SK-N-SH (cell line): ENCODE data around the gene MEGF10. TPM values are rescaled to one million over a fixed set of nuclear protein-coding genes. Genes with fewer than 3 reads are reported as not detected.

Experiments used
- CTCF ChIA-PET: fragments of 300-600, 350-600 bp; formaldehyde crosslinking; extraction: SDS; loops from one replicate; lab custom pipeline; 2021; lab: Yijun Ruan, JAX
- POLR2A ChIA-PET: fragments of 350-600 bp; sonication (Branson Sonifier 250); formaldehyde crosslinking; extraction: SDS; loops from one replicate; lab custom pipeline; 2020; ENCODE audit warnings: antibody characterized with exemption, inconsistent platforms; lab: Yijun Ruan, JAX
- DNase-seq: peaks from one replicate; pipeline ENCODE4 v3.0.0; 2012
- H2AFZ ChIP-seq: fragments of 200-600 bp; sonication (generic); 2 replicates; pipeline ENCODE4 v1.8.1; 2016; ENCODE audit warnings: antibody characterized with exemption, mild to moderate bottlenecking, low read depth
- H3F3A ChIP-seq: fragments of 200-600 bp; sonication (generic); replicated peaks from 2 replicates; pipeline ENCODE3; 2016; ENCODE audit warnings: antibody characterized with exemption, mild to moderate bottlenecking; ENCODE audit not compliant: insufficient read depth
- H3K27ac ChIP-seq, 2 experiments: fragments of 200-500 bp in 1 of 2; fragments of 200-600 bp in 1 of 2; sonication (Bioruptor generic) in 1 of 2; sonication (generic), shearing (Covaris generic) in 1 of 2; 2 replicates each; pipeline versions ENCODE4 v1.5.1 to v1.6.1; 2014 to 2016; ENCODE audit warnings: low read depth in 2 of 2, inconsistent platforms in 1 of 2, low read length in 1 of 2, mild to moderate bottlenecking in 1 of 2, mixed read lengths in 1 of 2
- H3K27me3 ChIP-seq: fragments of 200-600 bp; sonication (generic), shearing (Covaris generic); 2 replicates; pipeline ENCODE4 v1.6.1; 2016; ENCODE audit warnings: mixed run types; ENCODE audit not compliant: insufficient read depth
- H3K36me3 ChIP-seq, 2 experiments: fragments of 200-500 bp in 1 of 2; fragments of 200-600 bp in 1 of 2; sonication (Bioruptor generic) in 1 of 2; sonication (generic) in 1 of 2; replicated peaks in 1 of 2; 2 replicates each; pipeline versions ENCODE3 to v1.5.1; 2014 to 2016; ENCODE audit warnings: low read length in 1 of 2, mild to moderate bottlenecking in 1 of 2; ENCODE audit not compliant: insufficient read depth in 2 of 2, control insufficient read depth in 1 of 2
- H3K4me1 ChIP-seq, 2 experiments: fragments of 200-500 bp in 1 of 2; fragments of 200-600 bp in 1 of 2; sonication (Bioruptor generic) in 1 of 2; sonication (generic), shearing (Covaris generic) in 1 of 2; 2 replicates each; pipeline versions ENCODE4 v1.5.1 to v1.6.1; 2014 to 2016; ENCODE audit warnings: low read depth in 1 of 2, low read length in 1 of 2, mixed run types in 1 of 2; ENCODE audit not compliant: insufficient read depth in 2 of 2, control insufficient read depth in 1 of 2
- H3K4me2 ChIP-seq: fragments of 200-600 bp; sonication (generic), shearing (Covaris generic); 2 replicates; pipeline ENCODE4 v1.6.1; 2017; ENCODE audit warnings: mixed run types
- H3K4me3 ChIP-seq, 2 experiments: fragments of 200-500 bp in 1 of 2; fragments of 200-600 bp in 1 of 2; sonication (Bioruptor generic) in 1 of 2; sonication (generic), shearing (Covaris generic) in 1 of 2; 2 replicates each; pipeline versions ENCODE4 v1.5.1 to v1.8.1; 2014 to 2016; ENCODE audit warnings: low read depth in 2 of 2, inconsistent platforms in 1 of 2, low read length in 1 of 2, mild to moderate bottlenecking in 1 of 2, mixed read lengths in 1 of 2, moderate library complexity in 1 of 2
- H3K79me2 ChIP-seq: fragments of 200-600 bp; sonication (generic); 2 replicates; pipeline ENCODE4 v1.8.1; 2017; ENCODE audit warnings: mild to moderate bottlenecking; ENCODE audit not compliant: insufficient read depth
- H3K9ac ChIP-seq: fragments of 200-600 bp; sonication (generic); 2 replicates; pipeline ENCODE4 v1.6.1; 2017; ENCODE audit warnings: mixed run types
- H3K9me2 ChIP-seq: fragments of 200-600 bp; sonication (generic); 2 replicates; pipeline ENCODE4 v1.6.1; 2017; ENCODE audit warnings: mixed run types
- H3K9me3 ChIP-seq: fragments of 200-600 bp; sonication (generic); 2 replicates; pipeline ENCODE4 v1.6.1; 2017; ENCODE audit warnings: mixed run types, mild to moderate bottlenecking, moderate library complexity
- H4K20me1 ChIP-seq: fragments of 200-600 bp; sonication (generic); 2 replicates; pipeline ENCODE4 v1.6.1; 2017; ENCODE audit warnings: mild to moderate bottlenecking, mixed run types; ENCODE audit not compliant: insufficient read depth
- EP300 ChIP-seq, 2 experiments: IDR thresholded peaks; 2 replicates each; pipeline versions ENCODE4 v1.4.0 to v1.6.1; 2012; ENCODE audit warnings: borderline replicate concordance in 1 of 2, low read depth in 1 of 2, low read length in 1 of 2
- EZH2phosphoT487 ChIP-seq: fragments of 200-600 bp; sonication (generic); IDR thresholded peaks from 2 replicates; pipeline ENCODE4 v1.6.1; 2017; ENCODE audit warnings: low read depth, mixed run types, mild to moderate bottlenecking, antibody characterized with exemption, moderate library complexity, borderline replicate concordance
- FOSL2 ChIP-seq: IDR thresholded peaks from 2 replicates; pipeline ENCODE4 v1.4.0; 2012; ENCODE audit warnings: low read depth, mild to moderate bottlenecking, moderate library complexity, borderline replicate concordance
- FOXJ3 ChIP-seq: sonication (generic); formaldehyde crosslinking; IDR thresholded peaks from 2 replicates; pipeline ENCODE4 v1.5.1; 2020; ENCODE audit warnings: mild to moderate bottlenecking, missing genetic modification reagents
- GABPA ChIP-seq: IDR thresholded peaks from 2 replicates; pipeline ENCODE4 v1.4.0; 2012; ENCODE audit warnings: low read depth, mild to moderate bottlenecking
- GATA2 ChIP-seq: sonication (generic); formaldehyde crosslinking; IDR thresholded peaks from 2 replicates; pipeline ENCODE4 v1.5.0; 2020; ENCODE audit warnings: mild to moderate bottlenecking, missing genetic modification reagents
- MAX ChIP-seq: IDR thresholded peaks from 2 replicates; pipeline ENCODE4 v1.4.0; 2012; ENCODE audit warnings: low read depth
- MXI1 ChIP-seq: IDR thresholded peaks from 2 replicates; pipeline ENCODE4 v1.6.1; 2012; ENCODE audit warnings: mild to moderate bottlenecking, low read depth, low read length, improper control_type of control experiment
- PBX3 ChIP-seq: IDR thresholded peaks from 2 replicates; pipeline ENCODE4; 2012
- POLR2AphosphoS5 ChIP-seq: IDR thresholded peaks from 2 replicates; pipeline ENCODE4 v1.6.1; 2012; ENCODE audit warnings: low read depth, low read length
- RFX5 ChIP-seq: IDR thresholded peaks from 2 replicates; pipeline ENCODE4 v1.6.1; 2012; ENCODE audit warnings: mild to moderate bottlenecking, improper control_type of control experiment, low read length
- RXRA ChIP-seq: IDR thresholded peaks from 2 replicates; pipeline ENCODE4 v1.4.0; 2012; ENCODE audit warnings: low read depth, mild to moderate bottlenecking, borderline replicate concordance
- SIN3A ChIP-seq: IDR thresholded peaks from 2 replicates; pipeline ENCODE4 v1.6.1; 2012; ENCODE audit warnings: low read depth, mild to moderate bottlenecking, low read length, moderate library complexity, borderline replicate concordance
- SMC3 ChIP-seq: IDR thresholded peaks from 2 replicates; pipeline ENCODE4 v1.6.1; 2012; ENCODE audit warnings: low read depth, low read length, improper control_type of control experiment
- TCF12 ChIP-seq: IDR thresholded peaks from 2 replicates; pipeline ENCODE4 v1.4.0; 2012
- USF2 ChIP-seq: fragments of 150-350 bp; IDR thresholded peaks from 2 replicates; pipeline ENCODE4 v1.6.1; 2017; ENCODE audit warnings: antibody characterized with exemption, low read length, low read depth, borderline replicate concordance
- YY1 ChIP-seq: IDR thresholded peaks from 2 replicates; pipeline ENCODE4 v1.4.0; 2012; ENCODE audit warnings: low read depth, mild to moderate bottlenecking
- WGBS: methylation state at CpG from one replicate; pipeline ENCODE4 v1.1.6; 2017; ENCODE audit warnings: low lambda C conversion rate; 5-methylcytosine and 5-hydroxymethylcytosine counted together
- polyA plus RNA-seq, 3 experiments: library from polyadenylated mRNA; depleted of rRNA; stranded (reverse); fragments of >200 nt; gene quantifications; 2 replicates each; pipeline ENCODE4 v1.2.3, GENCODE V29; 2012
- TF ChIP-seq, protein P1 (sequence below): IDR thresholded peaks from 2 replicates; pipeline ENCODE4 v1.4.0; 2012; ENCODE audit warnings: low read depth, borderline replicate concordance

The MEGF10 gene
- polyA plus RNA-seq, 1 of the 3 experiments (the other 2 are of a cell fraction): 1.1 TPM

GRCh38 chr5:127305493-127305892 lies 14.9 kb downstream of the MEGF10 start:
- no peak for DNase-seq
- no peaks in the 10 kb centered on the region for H3K9me2 ChIP-seq
- H3K27me3 ChIP-seq: no peaks in the 10 kb centered on the region
- H3K36me3 ChIP-seq: no peaks in the 10 kb centered on the region
- no peak overlapping the region for H3K27ac ChIP-seq
- no peak overlapping the region for H2AFZ ChIP-seq
- no peak overlapping the region for H3K4me2 ChIP-seq
- POLR2A ChIA-PET: no interaction called here
- no peaks in the 10 kb centered on the region for H4K20me1 ChIP-seq
- CTCF ChIA-PET: interaction anchor here (3.0 to 3.2 kb wide), 2 partner anchors 8 to 187 kb away, joined by 18 to 22 read pairs; no protein-coding TSS in a partner anchor
- no peaks in the 10 kb centered on the region for H3K79me2 ChIP-seq
- H3F3A ChIP-seq: no peaks in the 10 kb centered on the region
- WGBS: 42% methylated on average over 2 of the region's 2 CpGs
- TF ChIP-seq USF2: no peak
- TF ChIP-seq TCF12: no peak
- no peak for TF ChIP-seq EP300 (IDR thresholded peaks at IDR 0.05; ENCODE audit: borderline replicate concordance in 1 of 2, low read depth in 1 of 2, low read length in 1 of 2)
- no peak for TF ChIP-seq GATA2 (CRISPR knock-in tag)
- no peak for TF ChIP-seq SMC3
- TF ChIP-seq MAX: no peak
- no peak for TF ChIP-seq PBX3
- TF ChIP-seq, protein P1, sequence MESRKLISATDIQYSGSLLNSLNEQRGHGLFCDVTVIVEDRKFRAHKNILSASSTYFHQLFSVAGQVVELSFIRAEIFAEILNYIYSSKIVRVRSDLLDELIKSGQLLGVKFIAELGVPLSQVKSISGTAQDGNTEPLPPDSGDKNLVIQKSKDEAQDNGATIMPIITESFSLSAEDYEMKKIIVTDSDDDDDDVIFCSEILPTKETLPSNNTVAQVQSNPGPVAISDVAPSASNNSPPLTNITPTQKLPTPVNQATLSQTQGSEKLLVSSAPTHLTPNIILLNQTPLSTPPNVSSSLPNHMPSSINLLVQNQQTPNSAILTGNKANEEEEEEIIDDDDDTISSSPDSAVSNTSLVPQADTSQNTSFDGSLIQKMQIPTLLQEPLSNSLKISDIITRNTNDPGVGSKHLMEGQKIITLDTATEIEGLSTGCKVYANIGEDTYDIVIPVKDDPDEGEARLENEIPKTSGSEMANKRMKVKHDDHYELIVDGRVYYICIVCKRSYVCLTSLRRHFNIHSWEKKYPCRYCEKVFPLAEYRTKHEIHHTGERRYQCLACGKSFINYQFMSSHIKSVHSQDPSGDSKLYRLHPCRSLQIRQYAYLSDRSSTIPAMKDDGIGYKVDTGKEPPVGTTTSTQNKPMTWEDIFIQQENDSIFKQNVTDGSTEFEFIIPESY: no peak
- no peak for TF ChIP-seq MXI1
- TF ChIP-seq RFX5: no peak
- H3K4me3 ChIP-seq: no peak overlapping the region
- H3K9me3 ChIP-seq: no peaks in the 10 kb centered on the region
- no peaks in the 10 kb centered on the region for H3K4me1 ChIP-seq
- H3K9ac ChIP-seq: no peak overlapping the region

DNA sequence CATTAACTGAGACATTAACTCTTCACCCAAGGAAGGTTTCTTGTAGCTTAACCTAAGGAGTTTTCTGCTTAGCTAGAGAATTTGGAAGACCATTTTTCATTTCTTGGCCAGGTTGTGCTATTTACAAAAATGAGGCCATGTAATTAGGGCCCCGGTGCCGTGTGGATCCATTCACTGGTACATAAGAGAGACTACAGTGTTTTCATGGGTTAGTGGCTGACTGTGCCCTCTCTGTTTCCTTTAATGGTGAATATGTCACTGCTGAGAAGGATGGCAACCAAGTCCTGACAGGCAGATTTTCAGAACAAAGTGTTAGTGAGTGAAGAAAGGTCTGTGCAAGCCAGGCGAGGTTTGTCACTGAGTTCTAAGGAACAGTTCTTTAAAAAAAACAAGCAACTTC lies 15.4 kb downstream of the MEGF10 start:
- no peak overlapping the region for H3K27ac ChIP-seq
- POLR2A ChIA-PET: no interaction called here
- no peak overlapping the region for H2AFZ ChIP-seq
- TF ChIP-seq RXRA (no peak), GABPA (no peak), YY1 (no peak), EZH2phosphoT487 (no peak), FOXJ3 (CRISPR knock-in tag) (no peak), MXI1 (no peak), FOSL2 (no peak), SIN3A (no peak), POLR2AphosphoS5 (no peak), SMC3 (no peak)
- TF ChIP-seq, all 33 proteins: peak for 0
- Histone ChIP-seq H4K20me1 (no peaks in the 10 kb centered on the region), H3K9ac (no peak overlapping the region), H3K36me3 (no peaks in the 10 kb centered on the region), H3K4me3 (no peak overlapping the region), H3K4me2 (no peak overlapping the region), H3K9me2 (no peaks in the 10 kb centered on the region), H3K9me3 (no peaks in the 10 kb centered on the region), H3K27me3 (no peaks in the 10 kb centered on the region), H3K4me1 (no peaks in the 10 kb centered on the region), H3F3A (no peaks in the 10 kb centered on the region), H3K79me2 (no peaks in the 10 kb centered on the region)
- CTCF ChIA-PET: interaction anchor here (3.0 to 3.2 kb wide), 2 partner anchors 8 to 186 kb away, joined by 18 to 22 read pairs; no protein-coding TSS in a partner anchor
- 77% methylated on average over 3 of the region's 3 CpGs for WGBS
- DNase-seq: no peak
